Measurements from ENCODE around the gene FOXN3.
"Not testable (repeated sequence)": the region's sequence is repeated elsewhere in the genome, so short reads cannot be mapped to it uniquely, and the experiment has no call there.

FOXN3 gene

GRCh38 chr14:89128311-89129026 lies 288.6 kb downstream of the FOXN3 start:
- no peak for DNase-seq (ENCODE audit: low spot score)

GRCh38 chr14:89126461-89126860 lies 290.6 kb downstream of the FOXN3 start:
- DNase-seq (ENCODE audit: low spot score): no peak

DNA sequence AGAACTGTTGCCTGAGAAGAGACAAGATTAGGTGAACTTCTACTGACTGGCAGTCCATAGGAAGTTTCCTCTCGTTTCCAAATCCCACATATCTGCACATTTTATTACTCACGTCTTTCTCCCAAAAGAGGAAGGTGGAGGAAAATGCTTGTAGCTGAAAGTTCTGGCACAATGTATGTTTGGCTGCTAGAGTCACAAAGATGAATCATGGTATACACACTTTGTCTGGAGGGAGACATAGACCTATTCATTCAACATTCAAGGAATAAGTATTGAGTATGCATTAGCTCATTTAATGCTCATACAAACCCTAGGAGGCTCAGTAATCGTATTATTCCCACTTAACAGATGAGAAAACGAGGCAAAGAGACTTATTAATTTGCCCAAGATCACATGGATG lies 291.8 kb downstream of the FOXN3 start:
- DNase-seq (ENCODE audit: low spot score): no peak

DNA sequence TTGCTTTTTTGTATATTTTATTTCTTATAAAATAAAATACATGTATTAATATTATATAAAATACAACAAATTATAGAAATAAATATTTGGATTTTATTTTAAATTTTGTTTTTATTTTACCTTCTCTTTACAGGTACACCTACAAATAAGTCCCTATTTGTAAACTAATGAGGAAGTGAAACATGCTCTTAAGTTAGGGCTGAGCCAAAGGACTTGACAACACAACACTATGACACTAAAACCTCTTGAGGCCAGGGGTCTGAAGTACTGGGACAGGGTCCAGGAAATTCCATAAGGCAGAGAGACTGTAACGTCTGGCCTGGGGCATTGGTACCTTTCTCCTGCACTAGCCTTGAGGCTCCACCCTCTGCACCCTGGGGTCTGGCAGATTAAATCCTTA lies 293.2 kb downstream of the FOXN3 start:
- no peak for DNase-seq (ENCODE audit: low spot score)

DNA sequence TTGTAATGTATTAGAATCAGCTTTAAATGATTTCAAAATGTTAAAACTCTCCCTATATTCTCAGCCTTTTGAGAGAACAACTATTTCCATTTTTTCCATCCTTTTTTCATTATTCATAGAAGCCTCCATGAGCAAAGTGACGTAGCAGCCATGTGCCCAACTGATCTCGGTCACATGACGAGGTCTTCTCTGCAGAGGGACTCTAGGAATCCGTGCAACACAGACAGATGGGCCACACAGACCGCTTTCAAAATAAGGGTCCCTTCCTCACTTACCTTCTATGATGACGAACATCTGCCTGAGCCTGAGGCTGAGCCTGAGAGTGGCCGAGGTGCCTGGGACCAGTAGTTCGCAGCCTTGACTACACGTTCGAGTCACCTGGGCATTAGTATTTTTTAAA lies 293.8 kb downstream of the FOXN3 start:
- DNase-seq (ENCODE audit: low spot score): no peak

DNA sequence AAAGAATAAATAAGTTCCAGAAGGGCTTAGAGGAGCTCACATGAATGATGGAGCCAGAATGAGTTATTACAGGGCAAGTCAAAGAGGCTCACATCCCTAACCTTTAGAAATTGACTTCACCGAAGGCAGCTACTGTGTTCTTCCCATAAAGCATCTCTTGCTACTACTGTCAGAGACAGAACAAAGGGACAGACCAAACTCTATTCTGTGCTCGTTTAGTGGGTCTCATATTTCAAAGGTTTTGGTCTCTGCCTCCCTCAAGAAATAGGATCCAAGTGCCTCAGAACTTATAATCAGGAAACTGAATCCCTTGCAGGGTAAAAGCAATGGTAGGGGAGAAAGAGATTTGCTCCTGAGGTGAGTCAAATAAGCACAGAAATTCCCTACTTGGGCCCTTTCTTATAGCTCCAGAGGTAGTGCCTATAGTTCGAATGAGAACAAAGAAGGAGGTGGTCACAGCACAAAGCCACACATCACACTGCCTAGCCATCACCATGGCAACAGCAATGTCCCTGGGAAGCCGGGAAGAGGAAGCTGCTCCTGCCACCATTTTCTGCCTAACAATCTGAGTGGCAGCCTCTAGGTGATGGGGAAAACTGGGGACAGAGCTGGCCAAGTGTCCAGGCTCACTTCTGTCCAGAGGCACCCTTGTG lies 294.9 kb downstream of the FOXN3 start:
- DNase-seq (ENCODE audit: low spot score): no peak

DNA sequence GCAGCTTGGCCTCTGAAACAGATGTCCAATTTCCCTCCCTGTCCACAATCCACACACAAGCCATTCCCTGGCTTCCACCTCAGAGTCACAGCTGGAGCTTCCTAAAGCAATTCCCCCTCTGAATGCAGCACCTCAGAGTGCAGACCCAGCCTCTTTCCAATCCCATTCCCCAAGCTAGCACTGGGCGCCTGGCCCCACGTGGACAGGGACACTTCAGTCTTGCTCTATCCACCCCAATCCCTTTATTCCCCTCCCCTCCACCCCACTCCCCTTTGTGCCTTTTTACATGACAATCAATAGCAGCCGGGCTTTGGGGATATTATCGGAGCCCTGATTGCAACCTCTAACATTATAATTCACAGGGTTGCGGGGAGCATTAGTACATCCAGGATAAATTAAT lies 300.0 kb downstream of the FOXN3 start:
- DNase-seq (ENCODE audit: low spot score): no peak

- no peak for DNase-seq (ENCODE audit: low spot score)
These were observed 302.9 kb downstream of the FOXN3 start for GRCh38 chr14:89114109-89114508.

GRCh38 chr14:89112720-89113119 lies 304.3 kb downstream of the FOXN3 start:
- no peak for DNase-seq (ENCODE audit: low spot score)

DNA sequence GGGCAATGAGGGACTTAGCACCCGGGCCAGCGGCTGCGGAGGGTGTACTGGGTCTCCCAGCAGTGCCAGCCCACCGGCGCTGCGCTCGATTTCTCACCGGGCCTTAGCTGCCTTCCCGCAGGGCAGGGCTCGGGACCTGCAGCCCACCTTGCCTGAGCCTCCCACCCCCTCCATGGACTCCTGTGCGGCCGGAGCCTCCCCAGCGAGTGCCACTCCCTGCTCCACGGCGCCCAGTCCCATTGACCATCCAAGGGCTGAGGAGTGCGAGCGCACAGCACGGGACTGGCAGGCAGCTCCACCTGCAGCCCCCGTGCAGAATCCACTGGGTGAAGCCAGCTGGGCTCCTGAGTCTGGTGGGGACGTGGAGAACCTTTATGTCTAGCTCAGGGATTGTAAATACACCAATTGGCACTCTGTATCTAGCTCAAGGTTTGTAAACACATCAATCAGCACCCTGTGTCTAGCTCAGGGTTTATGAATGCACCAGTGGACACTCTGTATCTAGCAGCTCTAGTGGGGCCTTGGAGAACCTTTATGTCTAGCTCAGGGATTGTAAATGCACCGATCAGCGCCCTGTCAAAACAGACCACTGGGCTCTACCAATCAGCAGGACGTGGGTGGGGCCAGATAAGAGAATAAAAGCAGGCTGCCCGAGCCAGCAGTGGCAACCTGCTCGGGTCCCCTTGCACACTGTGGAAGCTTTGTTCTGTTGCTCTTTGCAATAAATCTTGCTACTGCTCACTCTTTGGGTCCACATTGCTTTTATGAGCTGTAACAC lies 305.1 kb downstream of the FOXN3 start:
- DNase-seq (ENCODE audit: low spot score): not testable (repeated sequence)

- DNase-seq (ENCODE audit: low spot score): not testable (repeated sequence)
These were observed 305.8 kb downstream of the FOXN3 start for GRCh38 chr14:89111232-89111631.

- DNase-seq (ENCODE audit: low spot score): no peak
These were observed 306.9 kb downstream of the FOXN3 start for GRCh38 chr14:89110110-89110509.

GRCh38 chr14:89108608-89109007 lies 308.4 kb downstream of the FOXN3 start:
- DNase-seq (ENCODE audit: low spot score): no peak

DNA sequence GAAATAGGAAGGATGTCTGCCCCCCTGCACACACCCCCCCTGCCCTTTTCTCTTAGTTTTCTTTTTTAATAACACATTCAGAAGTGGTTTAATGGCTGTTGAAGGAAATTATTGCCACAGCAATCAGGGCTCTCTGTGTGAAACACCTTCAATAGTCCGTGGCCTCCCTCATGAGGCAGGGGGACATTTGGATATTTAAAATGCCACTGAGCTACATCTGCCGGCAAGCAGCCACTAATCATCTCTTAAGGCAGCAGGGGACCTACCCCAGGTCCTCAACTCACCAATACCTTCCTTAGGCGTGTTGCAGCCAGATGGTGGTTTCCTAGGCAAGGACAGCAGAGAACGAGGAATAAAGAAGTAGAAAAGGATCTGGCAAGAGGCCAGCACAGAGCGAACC lies 309.4 kb downstream of the FOXN3 start:
- DNase-seq (ENCODE audit: low spot score): no peak

All from CD4-positive, alpha-beta T cell treated with Interleukin-15 for 4 hours (primary cell).